GM12878 (cell line): ENCODE results near the gene LSAMP. TPM values are rescaled to one million over a fixed set of nuclear protein-coding genes. Genes with fewer than 3 reads are reported as not detected.

Experiments used
- ATAC-seq: fragments of 200-7000 bp; cut with Tn5 transposase; 3 replicates; pipeline ENCODE4 v1.9.1; 2020; ENCODE audit warnings: mild to moderate bottlenecking, moderate library complexity
- BruUV-seq: library from RNA; stranded (reverse); fragments of 400-500 nt; replicated peaks from 2 replicates; lab custom pipeline; 2021; lab: Mats Ljungman, UMichigan
- CTCF ChIA-PET: fragments of 300-600 bp; sonication (Branson Sonifier 250); formaldehyde crosslinking; extraction: SDS; loops from one replicate; lab custom pipeline; 2021; ENCODE audit warnings: inconsistent platforms; lab: Yijun Ruan, JAX
- POLR2A ChIA-PET: fragments of 350-600 bp; formaldehyde crosslinking; extraction: SDS; loops from one replicate; lab custom pipeline; 2021; ENCODE audit warnings: inconsistent platforms; lab: Charles Lee
- RAD21 ChIA-PET: fragments of 300-600 bp; sonication (Branson Sonifier 250); formaldehyde crosslinking; loops from one replicate; lab custom pipeline; 2023; ENCODE audit warnings: antibody characterized with exemption; ENCODE audit not compliant: unreplicated experiment; lab: Charles Lee
- SMC1A ChIA-PET: fragments of 300-600 bp; sonication (Branson Sonifier 250); formaldehyde crosslinking; loops from one replicate; lab custom pipeline; 2023; ENCODE audit not compliant: unreplicated experiment, uncharacterized antibody; lab: Charles Lee
- DNase-seq: peaks from one replicate; pipeline ENCODE4 v3.0.0-alpha.2; 2011; ENCODE audit warnings: low read depth, low spot score
- FAIRE-seq: peaks from 3 replicates; lab custom pipeline; 2011; peaks lifted over from hg19 to GRCh38; lab: Jason Lieb, UNC
- H2AFZ ChIP-seq: 2 replicates; pipeline ENCODE4 v1.6.0; 2011; ENCODE audit warnings: low read depth, low read length, control low read depth; ENCODE audit not compliant: control insufficient read depth
- H3K27ac ChIP-seq: 2 replicates; pipeline ENCODE4 v1.5.1; 2011; ENCODE audit warnings: control low read depth; ENCODE audit not compliant: control insufficient read depth, insufficient read depth
- H3K27me3 ChIP-seq, 2 experiments: replicated peaks in 1 of 2; 2 replicates each; pipeline versions ENCODE4 v1.6.0 to v1.6.1; 2011; ENCODE audit warnings: low read length in 1 of 2; ENCODE audit not compliant: control insufficient read depth in 2 of 2, insufficient read depth in 2 of 2
- H3K36me3 ChIP-seq, 2 experiments: 2 replicates each; pipeline ENCODE4 v1.5.1; 2011; ENCODE audit warnings: low read length in 1 of 2; ENCODE audit not compliant: control insufficient read depth in 2 of 2, insufficient read depth in 2 of 2
- H3K4me1 ChIP-seq: 2 replicates; pipeline ENCODE4 v1.6.1; 2011; ENCODE audit warnings: mild to moderate bottlenecking, low read length, moderate library complexity, mixed read lengths; ENCODE audit not compliant: control insufficient read depth, insufficient read depth
- H3K4me2 ChIP-seq: 2 replicates; pipeline ENCODE4 v1.6.0; 2011; ENCODE audit warnings: control low read depth; ENCODE audit not compliant: control insufficient read depth, insufficient read depth
- H3K4me3 ChIP-seq: fragments of 200-600 bp; sonication (generic); 2 replicates; pipeline ENCODE4 v1.5.1; 2016
- H3K79me2 ChIP-seq: 2 replicates; pipeline ENCODE4 v1.6.0; 2011; ENCODE audit warnings: low read length; ENCODE audit not compliant: control insufficient read depth, insufficient read depth
- H3K9ac ChIP-seq: 2 replicates; pipeline ENCODE4 v1.8.0; 2011; ENCODE audit warnings: low read length, control low read depth, mixed read lengths; ENCODE audit not compliant: control insufficient read depth, insufficient read depth
- H3K9me3 ChIP-seq: replicated peaks from 3 replicates; pipeline ENCODE4 v1.5.1; 2011; ENCODE audit warnings: mild to moderate bottlenecking, low read length; ENCODE audit not compliant: control insufficient read depth, insufficient read depth
- H4K20me1 ChIP-seq: 2 replicates; pipeline ENCODE4 v1.6.0; 2011; ENCODE audit not compliant: control insufficient read depth, insufficient read depth
- MEF2B ChIP-seq: fragments of 450-650 bp; IDR thresholded peaks from 2 replicates; pipeline ENCODE4 v1.6.1; 2018; ENCODE audit warnings: mild to moderate bottlenecking, moderate library complexity; ENCODE audit not compliant: partially characterized antibody, poor library complexity, severe bottlenecking
- PKNOX1 ChIP-seq: fragments of 450-650 bp; IDR thresholded peaks from 2 replicates; pipeline ENCODE4 v1.6.1; 2016; ENCODE audit warnings: mild to moderate bottlenecking
- RELA ChIP-seq: fragments of 450-650 bp; IDR thresholded peaks from 2 replicates; pipeline ENCODE4 v1.8.0; 2014; ENCODE audit warnings: borderline replicate concordance; ENCODE audit not compliant: partially characterized antibody
- SREBF1 ChIP-seq: IDR thresholded peaks from 2 replicates; pipeline ENCODE4 v1.6.1; 2012; ENCODE audit warnings: mild to moderate bottlenecking, low read length
- WGBS: methylation state at CpG from one replicate; pipeline ENCODE4 v1.1.6; 2016; ENCODE audit warnings: low lambda C conversion rate; ENCODE audit not compliant: insufficient replicate concordance, insufficient coverage; ENCODE audit errors: missing lambda C conversion rate; 5-methylcytosine and 5-hydroxymethylcytosine counted together
- in situ Hi-C: fragments of 300-500 bp; cut with MboI; formaldehyde crosslinking; loops from 9 replicates; pipeline ENCODE4 v1.14.3; 2018; ENCODE audit warnings: mixed read lengths
- intact Hi-C: fragments of 100-400 bp; cut with micrococcal nuclease; formaldehyde crosslinking; loops from one replicate; pipeline ENCODE4 v1.14.2; 2022; ENCODE audit not compliant: unreplicated experiment
- polyA plus RNA-seq, 11 experiments: library from polyadenylated mRNA; depleted of rRNA in 4 of 11; unstranded in 6 of 11; stranded (reverse) in 5 of 11; fragments of >200 nt; fragmentation: Nextera tagmentation in 4 of 11; fragmentation: Illumina TruSeq in 1 of 11; extraction: Ambion mirVana in 4 of 11; extraction: Trizol in 1 of 11; gene quantifications; 1 replicate in 1 of 11; 2 replicates in 10 of 11; pipeline versions ENCODE4 v1.2.1 to v1.2.3, GENCODE V29; 2011 to 2016; ENCODE audit warnings: inconsistent platforms in 2 of 11, missing spikeins in 2 of 11, low read depth in 1 of 11
- total RNA-seq, 4 experiments: library from RNA; depleted of rRNA in 3 of 4; stranded (reverse); fragments of >200 nt in 3 of 4; fragmentation: Illumina TruSeq in 1 of 4; extraction: Trizol in 1 of 4; gene quantifications; 2 replicates each; pipeline versions ENCODE4 v1.2.1 to v1.2.3, GENCODE V29; 2013 to 2021

The LSAMP gene
- total and polyA plus RNA-seq, 10 of the 15 experiments (the other 5 are each of a cell fraction or from before 2014, with no cell fraction given) = 2.0 to 12.7 (median 6.5) TPM

- no peak overlapping the region for H3K9ac ChIP-seq
- H3K27me3 ChIP-seq = no peaks in the 10 kb centered on the region
- H3K4me3 ChIP-seq = no peak overlapping the region
- no peak for DNase-seq
- no peak for TF ChIP-seq SREBF1
- no peak for TF ChIP-seq MEF2B
- no peak for TF ChIP-seq RELA
- ChIA-PET RAD21 (interaction anchor here (1.1 kb wide), 1 partner anchor 47 kb away, joined by 3 read pairs; no protein-coding TSS in a partner anchor), SMC1A (interaction anchor here (1.2 to 2.7 kb wide), 2 partner anchors 13 to 18 kb away, joined by 3 to 8 read pairs; no protein-coding TSS in a partner anchor), POLR2A (no interaction called here), CTCF (interaction anchor here (0.9 to 3.3 kb wide), 4 partner anchors 8 to 18 kb away, joined by 3 to 20 read pairs (median 5); no protein-coding TSS in a partner anchor)
- H3K4me2 ChIP-seq = no peak overlapping the region
- no peaks in the 10 kb centered on the region for H3K4me1 ChIP-seq
- ATAC-seq = no peak
- no peak overlapping the region for H2AFZ ChIP-seq
- no peak overlapping the region for H3K27ac ChIP-seq
- in situ Hi-C loops (no loop called here), intact Hi-C loops (no loop called here)
- H3K9me3 ChIP-seq = no peaks in the 10 kb centered on the region
- H4K20me1 ChIP-seq = no peaks in the 10 kb centered on the region
- H3K36me3 ChIP-seq = no peaks in the 10 kb centered on the region
- BruUV-seq = no TSS peak
- WGBS = 49% methylated on average over 6 of the region's 6 CpGs
- no peak for FAIRE-seq
- H3K79me2 ChIP-seq = no peaks in the 10 kb centered on the region
Measured at GRCh38 chr3:115830764-115831395, 614.4 kb downstream of the LSAMP start.

GRCh38 chr3:115828401-115828800 lies 616.9 kb downstream of the LSAMP start:
- no peak for TF ChIP-seq PKNOX1
- TF ChIP-seq, all 136 proteins: peak for 0
- H3K36me3 ChIP-seq = no peaks in the 10 kb centered on the region
- DNase-seq = no peak
- no TSS peak for BruUV-seq
- H3K27ac ChIP-seq = no peak overlapping the region
- 14% methylated on average over 3 of the region's 3 CpGs for WGBS
- no peaks in the 10 kb centered on the region for H3K4me1 ChIP-seq
- POLR2A ChIA-PET = no interaction called here
- CTCF ChIA-PET = interaction anchor here (0.7 to 3.3 kb wide), 5 partner anchors 8 to 14 kb away, joined by 4 to 20 read pairs (median 5); no protein-coding TSS in a partner anchor
- H2AFZ ChIP-seq = no peak overlapping the region
- H4K20me1 ChIP-seq = no peaks in the 10 kb centered on the region
- no peaks in the 10 kb centered on the region for H3K27me3 ChIP-seq
- H3K9me3 ChIP-seq = no peaks in the 10 kb centered on the region
- H3K4me2 ChIP-seq = no peak overlapping the region
- intact Hi-C loops = no loop called here
- no peak for FAIRE-seq
- H3K79me2 ChIP-seq = no peaks in the 10 kb centered on the region
- ATAC-seq = no peak
- in situ Hi-C loops = no loop called here
- RAD21 ChIA-PET = no interaction called here
- H3K9ac ChIP-seq = no peak overlapping the region
- no peak overlapping the region for H3K4me3 ChIP-seq
- SMC1A ChIA-PET = interaction anchor here (1.3 kb wide), 1 partner anchor 45 kb away, joined by 4 read pairs; no protein-coding TSS in a partner anchor
